IMR-90 (cell line): ENCODE results near the gene COPS2. TPM values are rescaled to one million over a fixed set of nuclear protein-coding genes. Genes with fewer than 3 reads are reported as not detected.

ENCODE experiments used
- ATAC-seq: fragments of 200-7000 bp; cut with Tn5 transposase; 2 replicates; pipeline ENCODE4 v1.9.1; 2020; ENCODE audit warnings: low read depth, mild to moderate bottlenecking, moderate library complexity
- BruUV-seq: library from RNA; stranded (reverse); fragments of 400-500 nt; replicated peaks from 2 replicates; lab custom pipeline; 2021; lab: Mats Ljungman, UMichigan
- CTCF ChIA-PET: fragments of 300-600 bp; formaldehyde crosslinking; extraction: SDS; loops from one replicate; lab custom pipeline; 2021; ENCODE audit warnings: antibody characterized with exemption; lab: Yijun Ruan, JAX
- POLR2A ChIA-PET: fragments of 300-600 bp; sonication (Branson Sonifier 250); formaldehyde crosslinking; loops from one replicate; lab custom pipeline; 2022; ENCODE audit warnings: antibody characterized with exemption; ENCODE audit not compliant: unreplicated experiment; lab: Charles Lee
- DNase-seq: peaks from one replicate; pipeline ENCODE4 v3.0.0; 2013
- H2AFZ ChIP-seq: replicated peaks from 2 replicates; pipeline ENCODE3; 2013; ENCODE audit warnings: low read length, mild to moderate bottlenecking; ENCODE audit not compliant: poor library complexity
- H2AK5ac ChIP-seq: 2 replicates; pipeline ENCODE4 v1.6.1; 2013; ENCODE audit warnings: low read depth, low read length, inconsistent platforms
- H2AK9ac ChIP-seq: replicated peaks from 2 replicates; pipeline ENCODE3; 2013; ENCODE audit warnings: mild to moderate bottlenecking, low read depth, low read length, moderate library complexity; ENCODE audit not compliant: poor library complexity
- H2BK120ac ChIP-seq: 2 replicates; pipeline ENCODE4 v1.6.1; 2013; ENCODE audit warnings: low read depth, low read length, inconsistent platforms
- H2BK15ac ChIP-seq: 3 replicates; pipeline ENCODE4 v1.6.1; 2013; ENCODE audit warnings: low read depth, low read length, inconsistent platforms
- H2BK20ac ChIP-seq: 2 replicates; pipeline ENCODE4 v1.6.1; 2013; ENCODE audit warnings: low read depth, mild to moderate bottlenecking, inconsistent platforms, low read length, moderate library complexity
- H2BK5ac ChIP-seq: 2 replicates; pipeline ENCODE4 v1.6.1; 2013; ENCODE audit warnings: mild to moderate bottlenecking, low read depth, low read length, inconsistent platforms; ENCODE audit not compliant: poor library complexity, severe bottlenecking
- H3K14ac ChIP-seq: replicated peaks from 2 replicates; pipeline ENCODE4 v1.6.1; 2013; ENCODE audit warnings: low read depth, low read length, inconsistent platforms
- H3K18ac ChIP-seq: 2 replicates; pipeline ENCODE4 v1.6.1; 2013; ENCODE audit warnings: low read depth, low read length, control low read depth
- H3K23ac ChIP-seq: 2 replicates; pipeline ENCODE4 v1.6.1; 2013; ENCODE audit warnings: low read depth, low read length, inconsistent platforms
- H3K27ac ChIP-seq: 2 replicates; pipeline ENCODE4 v1.5.1; 2013; ENCODE audit warnings: mild to moderate bottlenecking, control low read depth, low read length; ENCODE audit not compliant: insufficient read depth
- H3K27me3 ChIP-seq: 2 replicates; pipeline ENCODE4 v1.6.1; 2013; ENCODE audit warnings: low read length; ENCODE audit not compliant: control insufficient read depth, insufficient read depth
- H3K36me3 ChIP-seq: 2 replicates; pipeline ENCODE4 v1.6.1; 2013; ENCODE audit warnings: low read length, mixed read lengths; ENCODE audit not compliant: control insufficient read depth, insufficient read depth
- H3K4ac ChIP-seq: 2 replicates; pipeline ENCODE4 v1.6.1; 2013; ENCODE audit warnings: low read depth, low read length, inconsistent platforms
- H3K4me1 ChIP-seq: 2 replicates; pipeline ENCODE4 v1.6.1; 2013; ENCODE audit warnings: low read length, mixed read lengths; ENCODE audit not compliant: control insufficient read depth, insufficient read depth
- H3K4me2 ChIP-seq: 2 replicates; pipeline ENCODE4 v1.6.1; 2013; ENCODE audit warnings: low read depth, mild to moderate bottlenecking, control low read depth, low read length, moderate library complexity
- H3K4me3 ChIP-seq: 2 replicates; pipeline ENCODE4 v1.5.1; 2013; ENCODE audit warnings: low read depth, mild to moderate bottlenecking, control low read depth, low read length, moderate library complexity; ENCODE audit not compliant: insufficient read depth
- H3K56ac ChIP-seq: 2 replicates; pipeline ENCODE4 v1.6.1; 2013; ENCODE audit warnings: low read length, inconsistent platforms; ENCODE audit not compliant: insufficient read depth; ENCODE audit errors: extremely low read depth
- H3K79me1 ChIP-seq, 2 experiments: 2 replicates each; pipeline ENCODE4 v1.6.1; 2013; ENCODE audit warnings: low read length in 2 of 2, inconsistent platforms in 1 of 2, low read depth in 1 of 2
- H3K9ac ChIP-seq: 2 replicates; pipeline ENCODE4 v1.6.1; 2013; ENCODE audit warnings: low read depth, low read length, control low read depth
- H3K9me1 ChIP-seq: 2 replicates; pipeline ENCODE4 v1.6.1; 2013; ENCODE audit warnings: low read length, inconsistent platforms; ENCODE audit not compliant: insufficient read depth
- H3K9me3 ChIP-seq: 2 replicates; pipeline ENCODE4 v1.6.1; 2013; ENCODE audit warnings: low read length; ENCODE audit not compliant: control insufficient read depth, insufficient read depth
- H4K20me1 ChIP-seq: 2 replicates; pipeline ENCODE4 v1.6.1; 2013; ENCODE audit warnings: low read length, inconsistent platforms; ENCODE audit not compliant: insufficient read depth
- H4K5ac ChIP-seq: 2 replicates; pipeline ENCODE4 v1.6.1; 2013; ENCODE audit warnings: mild to moderate bottlenecking, low read depth, low read length, control low read depth
- H4K8ac ChIP-seq, 2 experiments: 2 replicates each; pipeline ENCODE4 v1.6.1; 2013; ENCODE audit warnings: low read depth in 2 of 2, low read length in 2 of 2, control low read depth in 1 of 2, inconsistent platforms in 1 of 2
- H4K91ac ChIP-seq: 2 replicates; pipeline ENCODE4 v1.6.1; 2013; ENCODE audit warnings: low read depth, low read length, inconsistent platforms; ENCODE audit not compliant: insufficient read depth
- WGBS, 2 experiments: methylation state at CpG; one replicate each; pipeline versions ENCODE4 v1.1.5 to v1.1.7; 2013; ENCODE audit warnings: missing lambda C conversion rate in 2 of 2; ENCODE audit not compliant: insufficient read length in 1 of 2; ENCODE audit errors: extremely low coverage in 2 of 2; 5-methylcytosine and 5-hydroxymethylcytosine counted together
- dilution Hi-C: fragments of 300-500 bp; cut with HindIII; formaldehyde crosslinking; loops from one replicate; pipeline ENCODE4 v1.14.3; 2018; ENCODE audit warnings: low sequenced_read_pairs; ENCODE audit not compliant: unreplicated experiment
- in situ Hi-C: fragments of 300-500 bp; cut with MboI; formaldehyde crosslinking; loops from 3 replicates; pipeline ENCODE4 v1.14.3; 2019; ENCODE audit warnings: low sequenced_read_pairs, inconsistent platforms, mixed read lengths
- intact Hi-C: fragments of 100-400 bp; cut with micrococcal nuclease; formaldehyde crosslinking; loops from 2 replicates; pipeline ENCODE4 v1.10.0; 2022
- polyA plus RNA-seq, 3 experiments: library from polyadenylated mRNA; depleted of rRNA; stranded (reverse); fragments of >200 nt; gene quantifications; 2 replicates each; pipeline ENCODE4 v1.2.3, GENCODE V29; 2012; ENCODE audit warnings: low replicate concordance in 1 of 3
- total RNA-seq: library from RNA; depleted of rRNA; stranded (reverse); fragments of >200 nt; gene quantifications from 2 replicates; pipeline ENCODE4 v1.2.3, GENCODE V29; 2012
- TF ChIP-seq, protein P1 (sequence below): fragments of 150-350 bp; IDR thresholded peaks from 2 replicates; pipeline ENCODE4 v1.6.1; 2016; ENCODE audit warnings: low read depth, mild to moderate bottlenecking, low read length, moderate library complexity, borderline replicate concordance

Gene COPS2
- total and polyA plus RNA-seq, 2 of the 4 experiments (the other 2 are of a cell fraction) = 54.6 to 75.6 TPM

DNA sequence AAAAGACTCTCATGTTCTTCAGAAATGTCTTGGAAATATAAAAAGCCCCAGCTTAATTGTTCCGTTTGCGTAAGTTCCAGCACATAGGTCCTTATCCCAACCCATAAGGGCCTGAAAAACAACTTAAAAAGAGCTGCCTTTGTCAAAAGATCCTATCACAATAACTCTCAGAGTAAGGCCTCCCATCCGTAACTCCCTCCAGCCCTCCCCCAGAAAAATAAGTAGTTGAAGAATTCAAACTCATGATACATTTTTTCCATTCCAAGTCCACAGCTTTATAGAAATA is 71.2 kb downstream of the COPS2 start:
- Histone ChIP-seq H3K36me3 (no peaks in the 10 kb centered on the region), H2BK5ac (peak overlapping the region; percentile 100), H4K20me1 (no peaks in the 10 kb centered on the region), H3K27me3 (no peaks in the 10 kb centered on the region), H4K5ac (peak overlapping the region; percentile 98; the same call in 1 of the 2 replicates), H3K56ac (no peak overlapping the region), H2BK20ac (peak overlapping the region; percentile 96; the same call in 1 of the 2 replicates), H3K18ac (peak overlapping the region; percentile 99; the same call in 1 of the 2 replicates), H3K4me2 (no peak overlapping the region), H2AK5ac (no peak overlapping the region; the same call in 1 of the 2 replicates), H4K8ac (peak overlapping the region; percentile 9 to 11; a peak in 3 of 4 replicates), H2BK15ac (no peak overlapping the region; the same call in 2 of the 3 replicates), H4K91ac (peak overlapping the region; percentile 38; the same call in 1 of the 2 replicates), H2AFZ (no peak overlapping the region), H3K14ac (0 out of 2 replicates have a peak overlapping the region, but pooled peaks have one; percentile 17), H3K27ac (peak overlapping the region; percentile 99; the same call in 1 of the 2 replicates), H3K9me3 (no peaks in the 10 kb centered on the region), H3K9me1 (peaks cover 13% of the 10 kb centered on the region), H3K23ac (no peak overlapping the region), H3K4me1 (peaks cover 19% of the 10 kb centered on the region), H2BK120ac (peak overlapping the region; percentile 93), H2AK9ac (no peak overlapping the region), H3K4me3 (no peak overlapping the region), H3K9ac (no peak overlapping the region), H3K79me1 (no peaks in the 10 kb centered on the region; a peak in 1 of 4 replicates), H3K4ac (peak overlapping the region; percentile 45; the same call in 1 of the 2 replicates)
- DNase-seq (no peak), ATAC-seq (no peak)
- dilution Hi-C loops = no loop called here
- ChIA-PET POLR2A (no interaction called here), CTCF (no interaction called here)
- TF ChIP-seq, protein P1, sequence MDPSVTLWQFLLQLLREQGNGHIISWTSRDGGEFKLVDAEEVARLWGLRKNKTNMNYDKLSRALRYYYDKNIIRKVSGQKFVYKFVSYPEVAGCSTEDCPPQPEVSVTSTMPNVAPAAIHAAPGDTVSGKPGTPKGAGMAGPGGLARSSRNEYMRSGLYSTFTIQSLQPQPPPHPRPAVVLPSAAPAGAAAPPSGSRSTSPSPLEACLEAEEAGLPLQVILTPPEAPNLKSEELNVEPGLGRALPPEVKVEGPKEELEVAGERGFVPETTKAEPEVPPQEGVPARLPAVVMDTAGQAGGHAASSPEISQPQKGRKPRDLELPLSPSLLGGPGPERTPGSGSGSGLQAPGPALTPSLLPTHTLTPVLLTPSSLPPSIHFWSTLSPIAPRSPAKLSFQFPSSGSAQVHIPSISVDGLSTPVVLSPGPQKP = no peak
- in situ Hi-C loops = no loop called here
- WGBS, 2 experiments = 100% methylated on average over 2 of the region's 3 CpGs; no CpG with 5 or more reads in 1 of the 2 experiments
- no TSS peak for BruUV-seq
- intact Hi-C loops = loop anchor here (5.0 kb wide), 1 partner anchor 37 kb away; the partner anchor contains the start of gene SECISBP2L
